Measurements from ENCODE around the gene CCDC186.

- TF ChIP-seq POLR2A (IDR thresholded peaks at IDR 0.05; ENCODE audit: low read length) = no peak
- TF ChIP-seq GATA1 (IDR thresholded peaks at IDR 0.05; ENCODE audit: low read depth, low read length) = no peak
These were observed 71.7 kb downstream of the CCDC186 start for GRCh38 chr10:114102256-114102655.

All from erythroblast (primary cell).